GM12875 (cell line): ENCODE measurements around the gene PGGHG.
"Not testable (repeated sequence)": the region's sequence is repeated elsewhere in the genome, so short reads cannot be mapped to it uniquely, and the experiment has no call there.

Source experiments
- H3K4me3 ChIP-seq: one replicate; pipeline ENCODE4 v1.5.1; 2011; ENCODE audit warnings: low read depth, low read length, control low read depth
- CTCF ChIP-seq: IDR thresholded peaks from 2 replicates; pipeline ENCODE4 v1.5.1; 2011; ENCODE audit warnings: low read depth, mild to moderate bottlenecking, control low read depth, inconsistent platforms, low read length, moderate library complexity, borderline replicate concordance; ENCODE audit not compliant: insufficient read depth

PGGHG gene

GRCh38 chr11:319121-319887 lies 30.4 kb downstream of the PGGHG start:
- H3K4me3 ChIP-seq, result peak overlapping the region; percentile 47

GRCh38 chr11:319888-320273 lies 31.0 kb downstream of the PGGHG start:
- not testable (repeated sequence) for H3K4me3 ChIP-seq

- H3K4me3 ChIP-seq, result no peak overlapping the region
- TF ChIP-seq CTCF, result no peak
These were observed 35.2 kb downstream of the PGGHG start for GRCh38 chr11:324156-324555.

- not testable (repeated sequence) for H3K4me3 ChIP-seq
These were observed 35.9 kb downstream of the PGGHG start for GRCh38 chr11:324593-325517.

GRCh38 chr11:325796-326591 lies 37.1 kb downstream of the PGGHG start:
- H3K4me3 ChIP-seq, result no peak overlapping the region
- TF ChIP-seq CTCF, result no peak

GRCh38 chr11:326592-326841 lies 37.6 kb downstream of the PGGHG start:
- H3K4me3 ChIP-seq, result peak overlapping the region; percentile 6
- no peak for TF ChIP-seq CTCF

GRCh38 chr11:326842-327580 lies 38.1 kb downstream of the PGGHG start:
- H3K4me3 ChIP-seq, result peak overlapping the region; percentile 6
- TF ChIP-seq CTCF, result no peak

- no peak for TF ChIP-seq CTCF
- no peak overlapping the region for H3K4me3 ChIP-seq
These were observed 38.6 kb downstream of the PGGHG start for GRCh38 chr11:327581-327923.
